NCI-H774 (cell line): ENCODE data around the gene MAGEB17.
"Not testable (repeated sequence)": the region's sequence is repeated elsewhere in the genome, so short reads cannot be mapped to it uniquely, and the experiment has no call there.

Experiments
- DNase-seq: peaks from one replicate; lab custom pipeline; 2025; lab: John Stamatoyannopoulos, UW

Gene MAGEB17

GRCh38 chrX:16167181-16167580, at the start of gene MAGEB17:
MAGEB17 (plus strand) TSS chrX:16167481; CDS start chrX:16170383, 2,902 bp downstream.
- no peak for DNase-seq

- no peak for DNase-seq
These were observed 47.7 kb upstream of the MAGEB17 start for GRCh38 chrX:16119353-16120220.

- no peak for DNase-seq
These were observed 46.9 kb upstream of the MAGEB17 start for GRCh38 chrX:16120431-16120830.

GRCh38 chrX:16123222-16123786, 44.0 kb upstream of the MAGEB17 start, which contains the start of gene GRPR:
GRPR (plus strand) TSS chrX:16123565; CDS start chrX:16123954, 389 bp downstream.
- DNase-seq, result peak; percentile 72

- no peak for DNase-seq
These were observed 43.1 kb upstream of the MAGEB17 start for GRCh38 chrX:16124201-16124600.

- peak; percentile 0 for DNase-seq
These were observed 41.6 kb upstream of the MAGEB17 start for GRCh38 chrX:16125520-16126149.

GRCh38 chrX:16130707-16131106, 36.6 kb upstream of the MAGEB17 start:
- DNase-seq, result no peak

GRCh38 chrX:16134936-16135335, 32.3 kb upstream of the MAGEB17 start:
- DNase-seq, result no peak

- DNase-seq, result no peak
These were observed 31.2 kb upstream of the MAGEB17 start for GRCh38 chrX:16136080-16136479.

- no peak for DNase-seq
These were observed 29.7 kb upstream of the MAGEB17 start for GRCh38 chrX:16137416-16138107.

- DNase-seq, result no peak
These were observed 29.2 kb upstream of the MAGEB17 start for GRCh38 chrX:16138108-16138427.

GRCh38 chrX:16140448-16140847, 26.8 kb upstream of the MAGEB17 start:
- no peak for DNase-seq

- no peak for DNase-seq
These were observed 26.3 kb upstream of the MAGEB17 start for GRCh38 chrX:16140983-16141382.

GRCh38 chrX:16141422-16142245, 25.6 kb upstream of the MAGEB17 start:
- DNase-seq, result no peak

GRCh38 chrX:16142246-16142558, 25.1 kb upstream of the MAGEB17 start:
- no peak for DNase-seq

- DNase-seq, result no peak
These were observed 23.3 kb upstream of the MAGEB17 start for GRCh38 chrX:16143968-16144367.

- no peak for DNase-seq
These were observed 22.9 kb upstream of the MAGEB17 start for GRCh38 chrX:16144420-16144819.

GRCh38 chrX:16145093-16145492, 22.2 kb upstream of the MAGEB17 start:
- DNase-seq, result not testable (repeated sequence)

GRCh38 chrX:16145656-16146055, 21.6 kb upstream of the MAGEB17 start:
- DNase-seq, result no peak

- DNase-seq, result no peak
These were observed 18.4 kb upstream of the MAGEB17 start for GRCh38 chrX:16148896-16149295.

- DNase-seq, result no peak
These were observed 11.6 kb upstream of the MAGEB17 start for GRCh38 chrX:16155581-16156096.
